ENCODE results near the gene KLHDC3.

The KLHDC3 gene

DNA sequence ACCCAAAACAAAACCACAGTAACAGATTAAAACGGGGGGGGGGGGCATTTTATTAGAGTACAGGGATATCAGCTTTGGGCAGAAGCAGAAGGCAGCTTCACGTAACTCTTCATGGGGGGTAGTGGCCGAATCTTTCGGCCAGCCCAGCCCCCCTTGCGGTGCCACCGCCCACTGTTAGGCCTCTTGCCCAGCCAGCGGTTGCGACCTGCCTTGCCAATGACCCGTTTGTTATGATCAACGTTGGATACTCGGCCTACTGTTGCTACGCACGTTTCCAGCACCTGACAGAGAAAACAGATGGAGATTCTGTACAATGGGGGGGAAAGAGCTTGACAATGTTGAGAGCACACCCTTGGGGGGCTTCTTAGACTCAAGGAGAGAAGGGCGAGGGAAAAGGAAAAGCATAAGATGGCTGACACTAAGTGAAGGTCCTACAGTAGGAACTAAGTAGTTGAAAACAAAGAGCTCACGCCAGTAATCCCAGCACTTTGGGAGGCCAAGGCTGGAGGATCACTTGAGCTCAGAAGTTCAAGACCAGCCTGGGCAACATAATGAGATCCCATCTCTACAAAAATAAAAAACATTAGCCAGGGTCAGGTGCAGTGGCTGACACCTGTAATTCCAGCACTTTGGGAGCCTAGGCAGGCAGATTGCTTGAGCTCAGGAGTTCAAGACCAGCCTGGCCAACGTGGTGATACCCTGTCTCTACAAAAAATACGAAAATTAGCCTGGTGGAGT, 40.3 kb downstream of the KLHDC3 start:
- H3K4me3 ChIP-seq (ENCODE audit: low read depth, low read length) = no peak overlapping the region

DNA sequence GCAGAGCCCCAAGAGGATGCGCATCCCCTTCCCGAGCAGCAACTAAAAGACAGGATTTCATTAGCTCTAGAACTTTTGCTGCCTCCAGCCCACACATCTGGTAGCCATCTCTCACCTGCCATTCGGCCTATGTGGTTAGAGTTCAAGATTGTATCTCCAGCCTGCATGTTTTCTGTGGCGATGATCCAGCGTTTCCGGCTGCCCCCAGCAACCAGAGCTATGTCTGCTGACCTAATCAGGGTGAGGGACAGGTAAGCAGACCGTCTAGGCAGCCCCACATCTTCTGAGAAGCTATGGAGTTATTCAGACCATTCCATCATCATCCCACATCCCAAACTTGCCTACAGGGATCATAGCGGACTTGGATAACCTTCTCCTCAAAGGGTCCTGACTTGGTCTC, 41.9 kb downstream of the KLHDC3 start:
- no peak overlapping the region for H3K4me3 ChIP-seq (ENCODE audit: low read depth, low read length)

GRCh38 chr6:43058531-43058930, 44.5 kb downstream of the KLHDC3 start:
- peak overlapping the region; percentile 88 for H3K4me3 ChIP-seq (ENCODE audit: low read depth, low read length)

DNA sequence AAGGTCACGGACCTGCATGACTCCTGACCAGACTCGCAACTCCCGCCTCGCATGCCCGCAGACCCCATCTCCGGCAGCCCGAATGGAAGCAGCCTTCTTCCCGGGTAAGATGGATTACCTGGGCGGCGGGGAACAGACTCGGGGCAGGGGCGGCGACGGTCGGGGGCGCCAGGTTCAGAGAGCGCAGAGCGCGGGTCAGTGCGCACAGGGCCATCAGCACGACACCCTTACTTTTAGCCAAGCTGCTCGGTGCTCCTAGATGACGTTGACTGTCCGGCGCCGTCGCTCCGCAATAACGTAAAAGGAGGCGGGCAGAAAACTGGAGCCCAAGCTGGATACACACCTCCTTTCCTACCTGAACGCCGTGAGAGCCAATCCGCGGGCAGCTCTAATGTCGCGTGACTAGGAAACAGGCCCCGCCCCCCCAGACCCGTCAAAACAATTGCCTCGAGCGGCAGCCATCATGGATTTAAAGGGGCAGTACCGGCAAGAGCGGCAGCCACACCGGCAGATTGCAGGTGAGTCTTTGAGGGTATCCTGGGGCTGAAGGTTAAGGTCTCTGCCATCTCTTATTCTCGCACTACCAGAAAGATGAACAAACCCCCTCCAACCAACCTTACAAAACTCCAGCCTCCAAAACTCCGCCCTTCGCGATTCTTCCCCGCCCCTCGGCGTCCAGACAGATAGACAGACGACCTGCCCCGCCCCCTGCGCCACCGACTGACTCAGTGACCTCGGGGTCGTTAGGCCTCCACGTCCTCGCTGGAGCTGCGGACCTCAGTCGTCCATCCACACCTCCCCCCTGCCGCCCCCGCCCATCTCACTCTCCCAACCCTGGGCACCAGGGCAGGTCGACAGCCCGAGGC, 45.4 kb downstream of the KLHDC3 start, which contains the start of the genes KLC4 and MRPL2:
KLC4 (plus strand) TSS at position 464 of the 866 bp plus-strand sequence. CDS start 1,705 bp downstream, outside the sequence.
MRPL2 (minus strand) TSS at position 267 of the 866 bp plus-strand sequence; CDS start at position 214, 53 bp downstream.
- H3K4me3 ChIP-seq (ENCODE audit: low read depth, low read length) = peak within 1 kb of the TSS; percentile 88

GRCh38 chr6:43060034-43060754, 46.1 kb downstream of the KLHDC3 start:
- peak overlapping the region; percentile 88 for H3K4me3 ChIP-seq (ENCODE audit: low read depth, low read length)

DNA sequence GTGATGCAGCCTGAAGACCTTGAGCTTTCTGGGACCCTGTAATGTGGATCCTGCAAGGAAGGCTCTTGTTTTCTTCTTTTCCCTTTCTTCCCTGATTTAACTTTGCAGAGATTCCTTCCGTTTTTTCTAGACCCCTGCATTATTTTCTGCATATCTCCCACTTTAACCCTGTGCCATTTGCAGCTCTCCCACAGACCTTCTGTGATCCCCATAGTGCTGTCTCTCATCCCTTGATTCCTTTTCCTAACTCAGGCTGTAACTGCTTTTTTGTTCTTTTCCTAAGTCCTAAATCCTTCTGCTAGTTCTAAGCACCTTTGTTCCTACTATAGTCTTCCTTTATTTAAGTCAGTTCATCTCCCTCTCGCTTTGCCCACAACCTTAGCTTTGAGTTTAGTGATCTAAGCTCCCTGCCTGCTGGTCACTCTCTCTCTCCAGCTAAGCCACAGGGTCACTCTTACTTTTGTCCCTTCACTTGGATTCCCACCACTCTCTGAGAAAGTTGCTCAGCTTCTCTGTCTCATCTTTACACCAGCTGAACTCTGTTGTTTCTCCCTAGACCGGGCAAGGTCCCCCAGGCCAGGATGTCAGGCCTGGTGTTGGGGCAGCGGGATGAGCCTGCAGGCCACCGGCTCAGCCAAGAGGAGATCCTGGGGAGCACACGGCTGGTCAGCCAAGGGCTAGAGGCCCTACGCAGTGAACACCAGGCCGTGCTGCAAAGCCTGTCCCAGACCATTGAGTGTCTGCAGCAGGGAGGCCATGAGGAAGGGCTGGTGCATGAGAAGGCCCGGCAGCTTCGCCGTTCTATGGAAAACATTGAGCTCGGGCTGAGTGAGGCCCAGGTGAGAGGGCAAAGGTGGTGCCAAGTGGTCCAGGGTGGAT, 46.9 kb downstream of the KLHDC3 start:
- H3K4me3 ChIP-seq (ENCODE audit: low read depth, low read length) = no peak overlapping the region

- H3K4me3 ChIP-seq (ENCODE audit: low read depth, low read length) = no peak overlapping the region
Observed at GRCh38 chr6:43061861-43062260, 47.8 kb downstream of the KLHDC3 start.

DNA sequence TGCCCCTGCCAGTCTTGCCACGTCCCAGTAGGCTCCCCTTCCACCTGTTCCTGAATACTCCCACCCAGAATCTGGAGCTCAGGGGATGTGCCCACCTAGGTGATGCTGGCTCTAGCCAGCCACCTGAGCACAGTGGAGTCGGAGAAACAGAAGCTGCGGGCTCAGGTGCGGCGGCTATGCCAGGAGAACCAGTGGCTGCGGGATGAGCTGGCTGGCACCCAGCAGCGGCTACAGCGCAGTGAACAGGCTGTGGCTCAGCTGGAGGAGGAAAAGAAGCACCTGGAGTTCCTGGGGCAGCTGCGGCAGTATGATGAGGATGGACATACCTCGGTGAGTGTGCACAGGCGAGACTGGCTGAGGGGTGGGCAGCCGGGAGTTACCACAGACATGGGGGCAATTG, 48.8 kb downstream of the KLHDC3 start:
- no peak overlapping the region for H3K4me3 ChIP-seq (ENCODE audit: low read depth, low read length)

GRCh38 chr6:43070028-43070632, 56.1 kb downstream of the KLHDC3 start:
- H3K4me3 ChIP-seq (ENCODE audit: low read depth, low read length) = no peak overlapping the region
